Fibroblast of villous mesenchyme (primary cell): ENCODE measurements around the gene ACTR6. TPM values are rescaled to one million over a fixed set of nuclear protein-coding genes. Genes with fewer than 3 reads are reported as not detected.

Experiments used
- DNase-seq: peaks from one replicate; pipeline ENCODE4 v3.0.0-alpha.2; 2010; ENCODE audit warnings: low read depth
- H3K4me3 ChIP-seq: 2 replicates; pipeline ENCODE4 v1.5.1; 2011; ENCODE audit warnings: low read depth, mild to moderate bottlenecking, low read length
- small RNA-seq: library from RNA; depleted of rRNA; stranded (forward); fragments of <200 nt; gene quantifications from one replicate; pipeline ENCODE3, GENCODE V24; 2012
- total RNA-seq: library from RNA; depleted of rRNA; stranded (reverse); fragments of >200 nt; gene quantifications from 2 replicates; pipeline ENCODE4 v1.2.3, GENCODE V29; 2012
- TF ChIP-seq, protein P1 (sequence below): IDR thresholded peaks from 2 replicates; pipeline ENCODE4 v1.5.1; 2012; ENCODE audit warnings: low read depth, mild to moderate bottlenecking, low read length; ENCODE audit not compliant: insufficient read depth

ACTR6 gene
- total RNA-seq, 1 donor: 21.2 TPM

DNA sequence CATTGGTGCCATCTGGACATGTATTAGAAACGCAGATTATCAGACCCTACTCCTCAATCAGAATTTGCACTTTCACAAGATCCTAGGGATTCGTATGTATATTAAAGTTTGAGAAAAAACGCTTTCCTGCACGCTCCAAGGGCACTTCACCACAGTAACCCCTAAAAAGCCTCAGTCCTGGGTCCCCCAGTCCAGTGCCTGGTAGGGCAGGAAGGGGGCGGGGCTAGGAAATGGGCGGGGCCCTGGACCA lies 65.9 kb downstream of the ACTR6 start:
- no peak for DNase-seq
- peak overlapping the region; percentile 93 for H3K4me3 ChIP-seq
- TF ChIP-seq, protein P1, sequence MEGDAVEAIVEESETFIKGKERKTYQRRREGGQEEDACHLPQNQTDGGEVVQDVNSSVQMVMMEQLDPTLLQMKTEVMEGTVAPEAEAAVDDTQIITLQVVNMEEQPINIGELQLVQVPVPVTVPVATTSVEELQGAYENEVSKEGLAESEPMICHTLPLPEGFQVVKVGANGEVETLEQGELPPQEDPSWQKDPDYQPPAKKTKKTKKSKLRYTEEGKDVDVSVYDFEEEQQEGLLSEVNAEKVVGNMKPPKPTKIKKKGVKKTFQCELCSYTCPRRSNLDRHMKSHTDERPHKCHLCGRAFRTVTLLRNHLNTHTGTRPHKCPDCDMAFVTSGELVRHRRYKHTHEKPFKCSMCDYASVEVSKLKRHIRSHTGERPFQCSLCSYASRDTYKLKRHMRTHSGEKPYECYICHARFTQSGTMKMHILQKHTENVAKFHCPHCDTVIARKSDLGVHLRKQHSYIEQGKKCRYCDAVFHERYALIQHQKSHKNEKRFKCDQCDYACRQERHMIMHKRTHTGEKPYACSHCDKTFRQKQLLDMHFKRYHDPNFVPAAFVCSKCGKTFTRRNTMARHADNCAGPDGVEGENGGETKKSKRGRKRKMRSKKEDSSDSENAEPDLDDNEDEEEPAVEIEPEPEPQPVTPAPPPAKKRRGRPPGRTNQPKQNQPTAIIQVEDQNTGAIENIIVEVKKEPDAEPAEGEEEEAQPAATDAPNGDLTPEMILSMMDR: no peak

DNA sequence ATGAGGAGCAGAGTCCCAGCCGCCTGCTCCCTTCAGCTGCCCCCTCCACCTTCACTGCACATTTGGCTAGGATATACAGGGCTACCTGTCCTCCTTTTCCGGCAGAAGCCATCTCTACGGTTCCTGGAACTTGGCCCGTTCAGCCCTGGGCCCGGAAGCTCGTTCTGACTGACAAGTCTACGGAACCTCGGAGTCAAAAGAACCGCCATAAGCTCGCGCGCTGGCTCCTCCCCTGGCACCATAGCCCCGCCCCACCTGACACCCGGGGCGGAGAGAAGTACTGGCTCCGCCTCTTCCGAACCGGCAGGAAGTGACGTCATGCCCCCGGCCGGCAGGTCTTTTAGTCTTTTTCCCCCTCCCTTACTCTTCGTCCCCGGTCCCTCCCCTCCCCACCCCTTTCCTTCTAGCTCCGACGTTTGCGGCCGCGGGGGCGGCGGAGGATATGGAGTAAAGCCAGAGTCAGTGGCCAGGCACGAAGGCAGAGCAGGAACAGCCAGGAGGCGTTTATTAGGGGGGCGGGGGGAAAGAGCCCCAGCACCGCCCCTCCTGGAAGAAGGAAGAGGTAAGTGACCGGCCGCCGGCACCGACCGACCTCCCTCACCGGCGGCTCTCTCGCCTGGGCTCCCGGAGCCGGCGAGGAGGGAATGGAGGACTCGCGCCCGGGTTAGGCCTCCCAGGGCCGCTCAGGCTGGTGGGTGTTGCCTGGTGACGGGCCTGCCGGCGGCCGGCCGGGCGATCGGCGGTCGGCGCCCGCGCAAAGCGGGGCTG lies 66.4 kb downstream of the ACTR6 start, which contains the start of the genes DEPDC4 and SCYL2:
Gene DEPDC4 (minus strand): TSS at position 245 of the 768 bp plus-strand sequence. CDS start 3 bp downstream, at position 242.
Gene SCYL2 (plus strand): TSS at position 343 of the 768 bp plus-strand sequence. CDS start 15,794 bp downstream, outside the sequence.
- H3K4me3 ChIP-seq: peak within 1 kb of the TSS; percentile 93
- DNase-seq: peak; percentile 99
- TF ChIP-seq, protein P1: no peak

DNA sequence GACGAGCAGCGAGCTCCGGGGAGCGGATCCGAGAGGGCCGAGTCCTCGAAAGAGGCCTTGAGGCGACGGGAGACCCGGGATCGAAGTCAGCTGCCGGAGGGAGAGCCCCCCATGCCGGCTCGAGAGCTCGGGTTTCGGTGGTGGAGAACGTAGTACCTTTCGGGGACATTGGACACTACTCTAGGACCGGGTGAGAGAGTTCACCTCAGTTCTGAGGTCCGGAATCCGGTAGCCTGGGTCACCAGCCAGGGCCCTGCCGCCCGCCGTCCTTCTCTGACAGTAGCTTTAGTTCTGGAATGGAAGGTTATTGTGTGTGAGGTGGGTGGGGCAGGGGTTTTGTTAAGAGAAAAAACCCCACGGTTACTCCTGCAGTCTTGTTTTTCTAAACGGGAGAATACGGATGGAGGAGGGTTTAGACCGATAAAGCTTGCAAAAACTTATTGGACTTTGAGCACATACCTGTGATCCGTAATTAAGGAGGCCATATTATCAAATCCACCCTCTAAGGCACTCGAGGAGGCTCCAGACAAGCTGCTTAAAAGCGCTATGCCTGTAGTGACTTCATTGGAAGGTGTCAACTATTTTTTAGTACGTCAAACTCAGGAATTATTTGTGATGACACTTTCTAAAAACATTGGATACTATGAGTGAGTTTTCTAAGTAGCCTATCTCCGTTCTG lies 67.1 kb downstream of the ACTR6 start:
- peak; percentile 40 for DNase-seq
- TF ChIP-seq, protein P1: no peak
- peak overlapping the region; percentile 93 for H3K4me3 ChIP-seq

DNA sequence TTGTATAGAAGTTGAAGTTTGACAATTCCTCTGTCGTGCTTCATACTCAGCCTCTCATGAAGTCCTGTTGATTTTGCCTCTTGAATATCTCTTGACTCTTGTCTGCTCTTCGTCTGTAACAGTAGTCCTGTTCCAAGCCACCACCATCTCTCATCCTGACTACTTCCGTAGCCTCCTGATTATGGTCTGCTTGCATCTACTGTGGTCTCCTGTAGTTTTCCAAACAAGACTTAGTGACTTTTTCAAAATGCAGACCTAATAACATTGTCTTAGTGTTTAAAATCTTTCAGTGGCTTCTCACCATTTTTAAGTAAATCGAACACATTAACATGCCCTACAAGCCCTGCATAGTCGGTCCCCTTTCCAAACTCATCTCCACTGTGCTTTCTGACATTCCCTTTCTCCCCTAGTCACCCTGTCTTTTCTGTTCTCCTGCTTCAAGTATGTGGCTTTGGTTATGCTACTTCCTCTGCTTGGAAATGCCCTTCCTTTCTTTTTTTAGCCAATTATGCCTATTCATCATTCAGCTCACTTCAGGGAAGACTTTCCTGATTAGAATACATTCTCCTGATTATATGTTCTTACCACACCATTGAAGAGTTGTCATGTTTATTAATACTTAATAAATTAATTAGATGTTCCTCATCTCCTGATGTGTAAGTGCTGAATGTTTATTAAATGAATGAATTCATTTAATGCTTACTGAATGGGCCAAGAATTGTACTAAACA lies 68.4 kb downstream of the ACTR6 start:
- peak; percentile 17 for DNase-seq
- TF ChIP-seq, protein P1: no peak
- H3K4me3 ChIP-seq: peak overlapping the region; percentile 93

DNA sequence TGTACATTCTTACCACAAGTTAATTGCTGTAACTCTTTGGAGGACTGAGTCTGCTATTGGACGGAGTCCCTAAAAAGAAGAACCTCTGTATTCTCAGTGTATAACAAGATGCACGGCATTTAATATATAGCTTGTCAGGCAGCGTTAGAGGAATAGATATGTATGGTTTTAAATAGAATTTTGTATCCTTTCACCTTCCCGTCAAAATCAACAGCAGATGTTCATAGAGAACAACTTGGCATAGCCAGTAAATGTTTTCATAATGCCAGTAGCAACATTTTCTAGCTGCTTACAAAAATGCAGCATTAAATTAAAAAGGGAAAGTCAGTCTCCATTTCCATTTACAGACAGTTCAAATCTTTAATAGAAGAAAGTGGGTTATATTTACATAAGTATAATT lies 73.2 kb downstream of the ACTR6 start:
- TF ChIP-seq, protein P1: no peak
- DNase-seq: no peak
- H3K4me3 ChIP-seq: no peak overlapping the region

Small RNAs within 50 kb of the gene (small RNA-seq; reads per million reads assigned to genes)
- not detected for gene MIR1827
- not detected for gene RF00019
- not detected for gene RN7SL176P

Other genes starting within 250 kb of the ACTR6 start
- 0.64 and 0.86 TPM in 2 replicates for gene ANKS1B, start 215.9 kb upstream of the ACTR6 start, total RNA-seq
- 46.1 and 51.8 TPM in 2 replicates for gene BLTP3B, start 57.9 kb upstream of the ACTR6 start, total RNA-seq
- 0.64 and 1.7 TPM in 2 replicates for gene DEPDC4, start 66.3 kb downstream of the ACTR6 start, total RNA-seq
- gene SCYL2, start 66.4 kb downstream of the ACTR6 start, total RNA-seq: 58.6 and 76.0 TPM in 2 replicates
- gene SLC17A8, start 156.3 kb downstream of the ACTR6 start, total RNA-seq: not detected in 2 replicates